SU-DHL-6 (cell line): ENCODE data around the gene IFITM1.
"Not testable (repeated sequence)": the region's sequence is repeated elsewhere in the genome, so short reads cannot be mapped to it uniquely, and the experiment has no call there.

Experiments used
- H2AFZ ChIP-seq: fragments of 200-600 bp; sonication (generic); 2 replicates; pipeline ENCODE4 v1.6.1; 2014; ENCODE audit warnings: low read depth, mild to moderate bottlenecking, moderate library complexity, mixed read lengths, antibody characterized with exemption, low read length; ENCODE audit not compliant: severe bottlenecking
- H3F3A ChIP-seq: fragments of 200-600 bp; shearing (Covaris generic); 2 replicates; pipeline ENCODE4 v1.6.0; 2016; ENCODE audit warnings: antibody characterized with exemption, mild to moderate bottlenecking; ENCODE audit not compliant: insufficient read depth
- H3K27ac ChIP-seq: fragments of 200-600 bp; sonication (generic); 2 replicates; pipeline ENCODE4 v1.5.1; 2016; ENCODE audit warnings: low read depth, mild to moderate bottlenecking, low read length, moderate library complexity, mixed read lengths
- H3K27me3 ChIP-seq: fragments of 200-600 bp; sonication (generic), shearing (Covaris generic); 2 replicates; pipeline ENCODE4 v1.6.0; 2014; ENCODE audit warnings: mild to moderate bottlenecking, low read length
- H3K36me3 ChIP-seq: fragments of 200-600 bp; sonication (generic); 2 replicates; pipeline ENCODE4 v1.6.1; 2014; ENCODE audit warnings: mild to moderate bottlenecking, low read length, mixed read lengths
- H3K4me2 ChIP-seq: fragments of 300-600, 200-600 bp; shearing (Covaris generic), sonication (generic); 2 replicates; pipeline ENCODE4 v1.6.0; 2014; ENCODE audit warnings: low read length, low read depth, mild to moderate bottlenecking; ENCODE audit not compliant: poor library complexity, severe bottlenecking
- H3K4me3 ChIP-seq: fragments of 200-600 bp; sonication (generic); 2 replicates; pipeline ENCODE4 v1.5.1; 2014; ENCODE audit warnings: antibody characterized with exemption, low read length, mild to moderate bottlenecking, mixed read lengths; ENCODE audit not compliant: insufficient read depth, poor library complexity, severe bottlenecking
- H3K79me2 ChIP-seq: fragments of 200-600 bp; sonication (generic); 2 replicates; pipeline ENCODE4 v1.6.1; 2014; ENCODE audit warnings: mild to moderate bottlenecking, low read length, moderate library complexity; ENCODE audit not compliant: insufficient read depth
- H3K9ac ChIP-seq: fragments of 200-600 bp; sonication (generic); 2 replicates; pipeline ENCODE4 v1.7.0; 2014; ENCODE audit warnings: mild to moderate bottlenecking, low read length
- H3K9me2 ChIP-seq: fragments of 200-600 bp; sonication (generic); replicated peaks from 2 replicates; pipeline ENCODE4 v1.6.1; 2014; ENCODE audit warnings: low read length; ENCODE audit not compliant: insufficient read depth
- H3K9me3 ChIP-seq: fragments of 200-600 bp; sonication (generic); 2 replicates; pipeline ENCODE4 v1.6.1; 2014; ENCODE audit warnings: low read length, mixed read lengths; ENCODE audit not compliant: insufficient read depth
- H4K20me1 ChIP-seq: fragments of 200-600 bp; sonication (generic); 2 replicates; pipeline ENCODE4 v1.6.1; 2014; ENCODE audit warnings: low read depth, mild to moderate bottlenecking, antibody characterized with exemption, low read length, moderate library complexity, mixed read lengths
- EZH2phosphoT487 ChIP-seq: fragments of 200-600 bp; sonication (generic), shearing (Covaris generic); conservative IDR thresholded peaks from 2 replicates; pipeline ENCODE4 v1.6.1; 2018; ENCODE audit warnings: mild to moderate bottlenecking, antibody characterized with exemption, low read length, moderate library complexity, mixed read lengths
- TF ChIP-seq, protein P1 (sequence below): fragments of 200-600 bp; sonication (generic); IDR thresholded peaks from one replicate; pipeline ENCODE4 v1.5.1; 2017; ENCODE audit warnings: antibody characterized with exemption, mild to moderate bottlenecking, low read length, moderate library complexity; ENCODE audit not compliant: insufficient read depth, poor library complexity, severe bottlenecking

IFITM1 gene

DNA sequence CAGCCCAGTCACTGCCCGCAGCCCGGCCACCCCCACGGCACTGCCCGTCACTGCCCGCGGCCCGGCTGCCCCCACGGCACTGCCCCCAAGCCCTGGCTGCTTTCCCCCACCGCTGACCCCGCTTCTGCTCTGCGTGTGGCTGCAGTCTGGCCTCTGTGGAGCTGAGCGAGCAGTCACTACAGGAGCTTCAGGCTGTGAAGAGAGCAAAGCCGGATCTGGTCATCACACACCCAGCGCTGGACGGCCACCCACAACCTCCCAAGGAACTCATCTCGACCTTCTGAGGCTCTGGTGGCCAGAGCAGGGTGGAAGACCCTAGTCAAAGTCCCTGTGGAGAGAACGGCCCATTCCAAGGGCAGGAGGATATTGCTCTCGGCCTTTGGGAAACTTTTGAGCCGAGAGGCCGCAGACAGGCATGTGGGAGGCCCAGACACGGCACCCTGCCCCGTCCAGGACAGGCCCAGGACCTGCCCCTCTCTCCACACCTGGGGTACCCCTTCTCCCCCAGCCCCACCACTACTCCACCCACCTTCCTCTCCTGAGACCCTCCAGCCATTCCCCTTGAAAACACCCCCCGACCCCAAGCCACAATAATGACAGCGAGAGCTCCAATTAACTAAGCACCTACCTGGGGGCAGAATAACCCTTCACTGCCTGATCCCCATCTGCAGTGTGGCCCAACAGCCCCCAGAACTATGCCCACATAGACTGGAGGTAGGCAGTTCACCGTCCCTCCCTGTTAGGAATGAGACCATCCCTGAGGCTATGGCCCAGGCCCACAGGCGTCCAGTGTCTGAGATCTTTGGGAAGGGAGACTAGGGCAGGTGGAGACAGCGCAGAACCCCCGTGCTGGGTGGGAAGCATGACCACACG is 28.6 kb upstream of the IFITM1 start:
- Histone ChIP-seq H3K36me3 (no peaks in the 10 kb centered on the region), H3F3A (no peaks in the 10 kb centered on the region), H3K9ac (no peak overlapping the region), H3K9me3 (no peaks in the 10 kb centered on the region), H3K4me2 (no peak overlapping the region), H3K4me3 (no peak overlapping the region), H4K20me1 (no peaks in the 10 kb centered on the region), H2AFZ (no peak overlapping the region), H3K27ac (no peak overlapping the region), H3K27me3 (no peaks in the 10 kb centered on the region), H3K9me2 (no peaks in the 10 kb centered on the region), H3K79me2 (no peaks in the 10 kb centered on the region)
- TF ChIP-seq, protein P1, sequence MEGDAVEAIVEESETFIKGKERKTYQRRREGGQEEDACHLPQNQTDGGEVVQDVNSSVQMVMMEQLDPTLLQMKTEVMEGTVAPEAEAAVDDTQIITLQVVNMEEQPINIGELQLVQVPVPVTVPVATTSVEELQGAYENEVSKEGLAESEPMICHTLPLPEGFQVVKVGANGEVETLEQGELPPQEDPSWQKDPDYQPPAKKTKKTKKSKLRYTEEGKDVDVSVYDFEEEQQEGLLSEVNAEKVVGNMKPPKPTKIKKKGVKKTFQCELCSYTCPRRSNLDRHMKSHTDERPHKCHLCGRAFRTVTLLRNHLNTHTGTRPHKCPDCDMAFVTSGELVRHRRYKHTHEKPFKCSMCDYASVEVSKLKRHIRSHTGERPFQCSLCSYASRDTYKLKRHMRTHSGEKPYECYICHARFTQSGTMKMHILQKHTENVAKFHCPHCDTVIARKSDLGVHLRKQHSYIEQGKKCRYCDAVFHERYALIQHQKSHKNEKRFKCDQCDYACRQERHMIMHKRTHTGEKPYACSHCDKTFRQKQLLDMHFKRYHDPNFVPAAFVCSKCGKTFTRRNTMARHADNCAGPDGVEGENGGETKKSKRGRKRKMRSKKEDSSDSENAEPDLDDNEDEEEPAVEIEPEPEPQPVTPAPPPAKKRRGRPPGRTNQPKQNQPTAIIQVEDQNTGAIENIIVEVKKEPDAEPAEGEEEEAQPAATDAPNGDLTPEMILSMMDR, result no peak
- no peak for TF ChIP-seq EZH2phosphoT487

- Histone ChIP-seq H3K27me3 (no peaks in the 10 kb centered on the region), H3K9me3 (no peaks in the 10 kb centered on the region), H2AFZ (no peak overlapping the region), H3K79me2 (no peaks in the 10 kb centered on the region), H3K4me3 (no peak overlapping the region), H3K9me2 (no peaks in the 10 kb centered on the region), H3K9ac (no peak overlapping the region), H3K27ac (no peak overlapping the region), H4K20me1 (no peaks in the 10 kb centered on the region), H3K36me3 (no peaks in the 10 kb centered on the region), H3K4me2 (no peak overlapping the region), H3F3A (no peaks in the 10 kb centered on the region)
- TF ChIP-seq, protein P1, result no peak
- TF ChIP-seq EZH2phosphoT487, result no peak
Measured at GRCh38 chr11:285894-286220, 28.0 kb upstream of the IFITM1 start.

GRCh38 chr11:286977-287820 is 26.6 kb upstream of the IFITM1 start:
- H3K79me2 ChIP-seq, H3K4me3 ChIP-seq, H3K36me3 ChIP-seq, H3K27ac ChIP-seq, H2AFZ ChIP-seq, H3K9me2 ChIP-seq, H3K9ac ChIP-seq, H3K4me2 ChIP-seq, H3K27me3 ChIP-seq, H3F3A ChIP-seq, H3K9me3 ChIP-seq, H4K20me1 ChIP-seq: not testable (repeated sequence)
